Prostate gland (tissue), 2 donors: ENCODE measurements around the gene CREB3L1. TPM values are rescaled to one million over a fixed set of nuclear protein-coding genes. Genes with fewer than 3 reads are reported as not detected.

Source experiments
- DNase-seq: peaks from one replicate; pipeline ENCODE4 v3.0.0-alpha.2; 2019; ENCODE audit warnings: low spot score
- H3K27ac ChIP-seq, 2 donors: fragments of 200-600 bp; sonication (generic); 2 replicates each; pipeline ENCODE4 v1.5.1; 2017 to 2019
- H3K27me3 ChIP-seq: fragments of 200-600 bp; sonication (generic); replicated peaks from 2 replicates; pipeline ENCODE4 v1.5.1; 2019; ENCODE audit not compliant: insufficient read depth
- H3K36me3 ChIP-seq, 2 donors: fragments of 200-600 bp; sonication (generic); 1 replicate in 1 of 2; 2 replicates in 1 of 2; pipeline versions ENCODE4 v1.5.1 to v1.8.1; 2017 to 2019
- H3K4me1 ChIP-seq: fragments of 200-600 bp; sonication (generic); replicated peaks from 2 replicates; pipeline ENCODE4 v1.5.1; 2019
- H3K4me3 ChIP-seq, 2 donors: fragments of 200-600 bp; sonication (generic); 2 replicates each; pipeline ENCODE4 v1.5.1; 2017 to 2019
- H3K9me3 ChIP-seq: fragments of 200-600 bp; sonication (generic); 2 replicates; pipeline ENCODE4 v1.5.1; 2017
- CTCF ChIP-seq, 4 experiments: fragments of 200-600 bp in 2 of 4; fragments of 450-650 bp in 2 of 4; sonication (generic) in 2 of 4; IDR thresholded peaks; 1 replicate in 3 of 4; 2 replicates in 1 of 4; pipeline ENCODE4 v1.5.1; 2016 to 2019; ENCODE audit warnings: antibody characterized with exemption in 4 of 4, mild to moderate bottlenecking in 2 of 4, moderate library complexity in 2 of 4
- POLR2A ChIP-seq: fragments of 450-650 bp; IDR thresholded peaks from one replicate; pipeline ENCODE4 v1.6.1; 2016; ENCODE audit warnings: antibody characterized with exemption, mild to moderate bottlenecking
- POLR2AphosphoS5 ChIP-seq: sonication (generic); formaldehyde crosslinking; IDR thresholded peaks from one replicate; pipeline ENCODE4 v1.6.1; 2017; ENCODE audit warnings: antibody characterized with exemption
- WGBS: methylation state at CpG from one replicate; pipeline ENCODE4 v1.1.5; 2018; 5-methylcytosine and 5-hydroxymethylcytosine counted together
- intact Hi-C: fragments of 100-400 bp; cut with DNase I; formaldehyde crosslinking; loops from one replicate; pipeline ENCODE4 v1.14.2; 2022
- total RNA-seq, 2 donors: library from RNA; depleted of rRNA; stranded (reverse); fragments of >200 nt; gene quantifications; one replicate each; pipeline ENCODE4 v1.1.0, GENCODE V29; 2016

CREB3L1 gene
- total RNA-seq, 2 donors from 2014 or later: 41.0 to 47.0 TPM

GRCh38 chr11:46259971-46260560, 17.4 kb upstream of the CREB3L1 start:
- no peak for DNase-seq
- Histone ChIP-seq H3K4me3 (no peak overlapping the region), H3K36me3 (no peaks in the 10 kb centered on the region), H3K27me3 (no peaks in the 10 kb centered on the region), H3K27ac (no peak overlapping the region), H3K9me3 (no peaks in the 10 kb centered on the region), H3K4me1 (no peaks in the 10 kb centered on the region)
- TF ChIP-seq POLR2AphosphoS5 (no peak), CTCF (IDR thresholded peaks at IDR 0.05) (no peak), POLR2A (no peak)
- intact Hi-C loops: no loop called here
- 84% methylated on average over 10 of the region's 10 CpGs for WGBS

DNA sequence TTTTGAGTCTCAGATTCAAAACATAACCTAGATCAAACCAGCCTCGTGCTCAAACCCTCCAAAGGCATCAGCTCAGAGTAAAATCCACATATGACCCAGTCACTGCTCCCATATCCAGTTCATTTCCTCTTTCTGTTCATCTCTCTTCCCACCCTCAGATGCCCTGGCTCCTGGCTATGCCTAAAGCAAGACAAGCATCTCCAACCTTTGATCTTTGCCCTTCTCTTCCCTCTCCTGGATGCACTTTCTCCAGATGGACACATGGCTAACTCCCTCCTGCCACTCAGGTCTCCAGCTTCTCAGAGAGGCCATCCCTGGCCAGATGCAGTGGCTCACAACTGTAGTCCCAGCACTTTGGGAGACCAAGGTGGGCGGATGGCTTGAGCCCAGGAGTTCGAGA, 14.3 kb upstream of the CREB3L1 start:
- WGBS: 98% methylated on average over 3 of the region's 3 CpGs
- TF ChIP-seq POLR2AphosphoS5 (no peak), CTCF (IDR thresholded peaks at IDR 0.05) (no peak), POLR2A (no peak)
- H3K9me3 ChIP-seq: no peaks in the 10 kb centered on the region
- H3K36me3 ChIP-seq: no peaks in the 10 kb centered on the region
- peaks cover 3% of the 10 kb centered on the region for H3K4me1 ChIP-seq
- intact Hi-C loops: no loop called here
- DNase-seq: no peak
- H3K27ac ChIP-seq: no peak overlapping the region
- no peak overlapping the region for H3K4me3 ChIP-seq
- H3K27me3 ChIP-seq: no peaks in the 10 kb centered on the region

GRCh38 chr11:46264030-46264429, 13.4 kb upstream of the CREB3L1 start:
- intact Hi-C loops: no loop called here
- TF ChIP-seq POLR2A (no peak), CTCF (IDR thresholded peaks at IDR 0.05) (no peak), POLR2AphosphoS5 (no peak)
- Histone ChIP-seq H3K36me3 (no peaks in the 10 kb centered on the region), H3K9me3 (no peaks in the 10 kb centered on the region), H3K27me3 (no peaks in the 10 kb centered on the region), H3K27ac (no peak overlapping the region), H3K4me3 (no peak overlapping the region), H3K4me1 (peaks cover 3% of the 10 kb centered on the region)
- WGBS: 93% methylated on average over 4 of the region's 4 CpGs
- DNase-seq: no peak

GRCh38 chr11:46264976-46265375, 12.5 kb upstream of the CREB3L1 start:
- 69% methylated on average over 9 of the region's 9 CpGs for WGBS
- Histone ChIP-seq H3K27me3 (no peaks in the 10 kb centered on the region), H3K9me3 (no peaks in the 10 kb centered on the region), H3K27ac (no peak overlapping the region), H3K4me3 (no peak overlapping the region), H3K4me1 (peaks cover 3% of the 10 kb centered on the region), H3K36me3 (no peaks in the 10 kb centered on the region)
- DNase-seq: no peak
- TF ChIP-seq POLR2A (no peak), POLR2AphosphoS5 (no peak), CTCF (IDR thresholded peaks at IDR 0.05) (no peak)
- intact Hi-C loops: no loop called here

DNA sequence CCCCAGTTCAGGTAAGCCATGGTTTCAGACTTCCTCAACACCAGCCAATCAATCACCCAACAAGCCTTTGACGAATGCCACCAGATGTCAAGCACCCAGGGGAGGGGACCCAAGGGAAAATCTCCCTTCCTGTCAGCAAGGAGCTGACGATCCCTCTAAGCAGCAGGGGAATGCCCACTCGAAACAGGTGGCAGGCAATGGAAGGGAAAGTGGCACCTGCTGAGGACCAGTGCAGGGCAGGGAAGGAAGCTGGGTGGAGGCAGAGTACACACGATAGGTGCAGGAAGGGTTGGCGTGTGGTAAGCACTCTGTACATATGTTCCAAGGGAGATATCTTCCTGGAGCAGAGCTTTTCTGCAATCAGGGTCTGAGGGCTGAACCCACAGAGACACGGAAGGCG, 11.7 kb upstream of the CREB3L1 start:
- intact Hi-C loops: no loop called here
- Histone ChIP-seq H3K36me3 (no peaks in the 10 kb centered on the region), H3K27me3 (no peaks in the 10 kb centered on the region), H3K9me3 (no peaks in the 10 kb centered on the region), H3K4me1 (peaks cover 8% of the 10 kb centered on the region), H3K4me3 (no peak overlapping the region), H3K27ac (no peak overlapping the region)
- no peak for TF ChIP-seq POLR2AphosphoS5
- no peak for TF ChIP-seq POLR2A
- no peak for TF ChIP-seq CTCF (IDR thresholded peaks at IDR 0.05)
- DNase-seq: no peak
- 86% methylated on average over 7 of the region's 7 CpGs for WGBS
